SK-N-SH (cell line): Measurements from ENCODE around the gene GOLGA6L22. TPM values are rescaled to one million over a fixed set of nuclear protein-coding genes. Genes with fewer than 3 reads are reported as not detected.
"Not testable (repeated sequence)": the region's sequence is repeated elsewhere in the genome, so short reads cannot be mapped to it uniquely, and the experiment has no call there.

ENCODE experiments used
- CTCF ChIA-PET: fragments of 300-600, 350-600 bp; formaldehyde crosslinking; extraction: SDS; loops from one replicate; lab custom pipeline; 2021; lab: Yijun Ruan, JAX
- POLR2A ChIA-PET: fragments of 350-600 bp; sonication (Branson Sonifier 250); formaldehyde crosslinking; extraction: SDS; loops from one replicate; lab custom pipeline; 2020; ENCODE audit warnings: antibody characterized with exemption, inconsistent platforms; lab: Yijun Ruan, JAX
- DNase-seq: peaks from one replicate; pipeline ENCODE4 v3.0.0; 2012
- H2AFZ ChIP-seq: fragments of 200-600 bp; sonication (generic); 2 replicates; pipeline ENCODE4 v1.8.1; 2016; ENCODE audit warnings: antibody characterized with exemption, mild to moderate bottlenecking, low read depth
- H3F3A ChIP-seq: fragments of 200-600 bp; sonication (generic); replicated peaks from 2 replicates; pipeline ENCODE3; 2016; ENCODE audit warnings: antibody characterized with exemption, mild to moderate bottlenecking; ENCODE audit not compliant: insufficient read depth
- H3K27ac ChIP-seq, 2 experiments: fragments of 200-500 bp in 1 of 2; fragments of 200-600 bp in 1 of 2; sonication (Bioruptor generic) in 1 of 2; sonication (generic), shearing (Covaris generic) in 1 of 2; 2 replicates each; pipeline versions ENCODE4 v1.5.1 to v1.6.1; 2014 to 2016; ENCODE audit warnings: low read depth in 2 of 2, inconsistent platforms in 1 of 2, low read length in 1 of 2, mild to moderate bottlenecking in 1 of 2, mixed read lengths in 1 of 2
- H3K27me3 ChIP-seq: fragments of 200-600 bp; sonication (generic), shearing (Covaris generic); 2 replicates; pipeline ENCODE4 v1.6.1; 2016; ENCODE audit warnings: mixed run types; ENCODE audit not compliant: insufficient read depth
- H3K36me3 ChIP-seq, 2 experiments: fragments of 200-500 bp in 1 of 2; fragments of 200-600 bp in 1 of 2; sonication (Bioruptor generic) in 1 of 2; sonication (generic) in 1 of 2; replicated peaks in 1 of 2; 2 replicates each; pipeline versions ENCODE3 to v1.5.1; 2014 to 2016; ENCODE audit warnings: low read length in 1 of 2, mild to moderate bottlenecking in 1 of 2; ENCODE audit not compliant: insufficient read depth in 2 of 2, control insufficient read depth in 1 of 2
- H3K4me1 ChIP-seq, 2 experiments: fragments of 200-500 bp in 1 of 2; fragments of 200-600 bp in 1 of 2; sonication (Bioruptor generic) in 1 of 2; sonication (generic), shearing (Covaris generic) in 1 of 2; 2 replicates each; pipeline versions ENCODE4 v1.5.1 to v1.6.1; 2014 to 2016; ENCODE audit warnings: low read depth in 1 of 2, low read length in 1 of 2, mixed run types in 1 of 2; ENCODE audit not compliant: insufficient read depth in 2 of 2, control insufficient read depth in 1 of 2
- H3K4me2 ChIP-seq: fragments of 200-600 bp; sonication (generic), shearing (Covaris generic); 2 replicates; pipeline ENCODE4 v1.6.1; 2017; ENCODE audit warnings: mixed run types
- H3K4me3 ChIP-seq, 2 experiments: fragments of 200-500 bp in 1 of 2; fragments of 200-600 bp in 1 of 2; sonication (Bioruptor generic) in 1 of 2; sonication (generic), shearing (Covaris generic) in 1 of 2; 2 replicates each; pipeline versions ENCODE4 v1.5.1 to v1.8.1; 2014 to 2016; ENCODE audit warnings: low read depth in 2 of 2, inconsistent platforms in 1 of 2, low read length in 1 of 2, mild to moderate bottlenecking in 1 of 2, mixed read lengths in 1 of 2, moderate library complexity in 1 of 2
- H3K79me2 ChIP-seq: fragments of 200-600 bp; sonication (generic); 2 replicates; pipeline ENCODE4 v1.8.1; 2017; ENCODE audit warnings: mild to moderate bottlenecking; ENCODE audit not compliant: insufficient read depth
- H3K9ac ChIP-seq: fragments of 200-600 bp; sonication (generic); 2 replicates; pipeline ENCODE4 v1.6.1; 2017; ENCODE audit warnings: mixed run types
- H3K9me2 ChIP-seq: fragments of 200-600 bp; sonication (generic); 2 replicates; pipeline ENCODE4 v1.6.1; 2017; ENCODE audit warnings: mixed run types
- H3K9me3 ChIP-seq: fragments of 200-600 bp; sonication (generic); 2 replicates; pipeline ENCODE4 v1.6.1; 2017; ENCODE audit warnings: mixed run types, mild to moderate bottlenecking, moderate library complexity
- H4K20me1 ChIP-seq: fragments of 200-600 bp; sonication (generic); 2 replicates; pipeline ENCODE4 v1.6.1; 2017; ENCODE audit warnings: mild to moderate bottlenecking, mixed run types; ENCODE audit not compliant: insufficient read depth
- WGBS: methylation state at CpG from one replicate; pipeline ENCODE4 v1.1.6; 2017; ENCODE audit warnings: low lambda C conversion rate; 5-methylcytosine and 5-hydroxymethylcytosine counted together
- polyA plus RNA-seq, 3 experiments: library from polyadenylated mRNA; depleted of rRNA; stranded (reverse); fragments of >200 nt; gene quantifications; 2 replicates each; pipeline ENCODE4 v1.2.3, GENCODE V29; 2012
- small RNA-seq, 7 experiments: library from RNA; depleted of rRNA; stranded (forward); fragments of <200 nt; gene quantifications; one replicate each; pipeline ENCODE3, GENCODE V24; 2012

GOLGA6L22 gene
- polyA plus RNA-seq, 1 of the 3 experiments (the other 2 are of a cell fraction): not detected

DNA sequence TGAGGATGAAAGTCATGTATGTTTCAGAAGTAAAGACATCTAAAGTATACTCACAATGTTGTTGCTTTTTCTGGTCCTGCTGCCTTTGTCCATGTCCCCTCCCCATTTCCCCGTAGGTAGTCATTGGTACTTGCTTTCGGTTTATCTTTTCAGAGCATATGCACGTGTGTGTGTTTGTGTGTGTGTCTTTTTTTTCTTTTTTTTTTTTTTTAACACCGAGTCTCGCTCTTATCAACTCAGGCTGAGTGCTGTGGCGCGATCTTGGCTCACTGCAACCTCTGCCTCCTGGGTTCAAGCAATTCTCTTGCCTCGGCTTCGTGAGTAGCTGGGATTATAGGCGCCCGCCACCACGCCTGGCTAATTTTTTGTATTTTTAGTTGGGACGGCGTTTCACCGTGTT lies 57.4 kb downstream of the GOLGA6L22 start:
- CTCF ChIA-PET, H3K9me3 ChIP-seq, H3K9me2 ChIP-seq, H3K79me2 ChIP-seq, H4K20me1 ChIP-seq, H3F3A ChIP-seq, H3K9ac ChIP-seq, H3K4me3 ChIP-seq, H2AFZ ChIP-seq, DNase-seq, H3K27ac ChIP-seq, H3K4me1 ChIP-seq, POLR2A ChIA-PET, H3K27me3 ChIP-seq, H3K4me2 ChIP-seq, H3K36me3 ChIP-seq: not testable (repeated sequence)
- over 99% methylated on average over 11 of the region's 15 CpGs for WGBS

Small RNA genes within 50 kb of the gene (small RNA-seq; reads per million reads assigned to genes)
- gene RN7SL545P: 0 reads per million in 7 experiments
